NCI-H2029 treated with DMSO at 0.1 percent for 48 hours (cell line): Measurements from ENCODE around the gene SLC39A10.
"Not testable (repeated sequence)": the region's sequence is repeated elsewhere in the genome, so short reads cannot be mapped to it uniquely, and the experiment has no call there.

ENCODE experiments used
- DNase-seq: peaks from one replicate; lab custom pipeline; 2025; lab: John Stamatoyannopoulos, UW

The SLC39A10 gene

GRCh38 chr2:195656859-195657633 lies at the start of gene SLC39A10:
SLC39A10 (plus strand) TSS chr2:195657226; CDS start chr2:195680043, 22,817 bp downstream.
- DNase-seq = peak; percentile 95

DNA sequence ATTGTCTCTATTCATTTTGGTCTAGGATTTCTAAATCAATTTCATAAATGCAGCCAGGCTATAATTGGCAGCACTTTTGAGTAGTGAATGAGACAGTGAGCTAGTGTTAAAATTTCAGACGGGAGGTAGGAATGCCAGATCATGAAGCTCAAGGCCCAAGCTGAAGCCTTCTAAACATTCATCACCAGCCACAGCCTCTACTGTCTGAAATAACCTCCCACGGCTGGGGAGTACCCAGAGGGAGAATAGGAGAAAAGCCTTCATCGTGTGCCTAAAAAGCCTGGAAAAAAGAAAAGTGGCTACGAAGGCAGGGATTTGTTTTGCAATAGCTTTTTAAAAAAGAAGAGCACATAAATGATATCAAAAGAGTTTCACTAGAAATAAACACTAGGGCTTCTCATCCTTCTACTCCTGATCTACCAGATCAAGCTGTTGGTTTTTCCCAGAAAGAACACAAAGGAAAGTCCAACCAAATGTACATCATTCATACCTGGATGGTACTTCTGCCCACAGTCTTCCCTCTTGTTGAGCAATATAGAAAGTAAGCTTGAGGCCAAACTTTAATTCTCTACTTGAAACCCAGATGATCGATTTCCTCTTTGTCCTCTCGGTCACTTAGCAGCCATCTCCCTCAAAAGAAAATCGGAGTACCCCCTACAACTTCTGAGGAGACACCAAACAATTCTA lies 48.1 kb upstream of the SLC39A10 start:
- no peak for DNase-seq

DNA sequence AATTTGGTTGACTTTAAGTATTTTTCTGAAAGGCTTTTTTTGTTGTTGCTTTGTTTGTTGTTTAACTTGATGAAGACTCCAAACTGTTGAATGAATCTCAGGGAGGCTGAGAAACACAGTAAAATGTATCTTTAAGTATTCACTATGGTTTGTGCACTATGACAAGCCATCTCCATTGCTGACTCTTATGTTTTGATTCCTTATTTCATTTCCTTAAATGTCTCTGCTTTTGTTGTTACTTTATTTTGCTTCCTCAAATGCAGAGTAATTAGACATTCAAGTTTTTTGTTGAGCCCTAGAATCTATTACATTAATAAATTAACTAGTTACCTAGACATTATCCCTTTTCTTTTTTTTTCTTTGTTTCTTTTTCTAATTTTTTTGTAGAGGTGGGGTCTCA lies 46.3 kb upstream of the SLC39A10 start:
- no peak for DNase-seq

DNA sequence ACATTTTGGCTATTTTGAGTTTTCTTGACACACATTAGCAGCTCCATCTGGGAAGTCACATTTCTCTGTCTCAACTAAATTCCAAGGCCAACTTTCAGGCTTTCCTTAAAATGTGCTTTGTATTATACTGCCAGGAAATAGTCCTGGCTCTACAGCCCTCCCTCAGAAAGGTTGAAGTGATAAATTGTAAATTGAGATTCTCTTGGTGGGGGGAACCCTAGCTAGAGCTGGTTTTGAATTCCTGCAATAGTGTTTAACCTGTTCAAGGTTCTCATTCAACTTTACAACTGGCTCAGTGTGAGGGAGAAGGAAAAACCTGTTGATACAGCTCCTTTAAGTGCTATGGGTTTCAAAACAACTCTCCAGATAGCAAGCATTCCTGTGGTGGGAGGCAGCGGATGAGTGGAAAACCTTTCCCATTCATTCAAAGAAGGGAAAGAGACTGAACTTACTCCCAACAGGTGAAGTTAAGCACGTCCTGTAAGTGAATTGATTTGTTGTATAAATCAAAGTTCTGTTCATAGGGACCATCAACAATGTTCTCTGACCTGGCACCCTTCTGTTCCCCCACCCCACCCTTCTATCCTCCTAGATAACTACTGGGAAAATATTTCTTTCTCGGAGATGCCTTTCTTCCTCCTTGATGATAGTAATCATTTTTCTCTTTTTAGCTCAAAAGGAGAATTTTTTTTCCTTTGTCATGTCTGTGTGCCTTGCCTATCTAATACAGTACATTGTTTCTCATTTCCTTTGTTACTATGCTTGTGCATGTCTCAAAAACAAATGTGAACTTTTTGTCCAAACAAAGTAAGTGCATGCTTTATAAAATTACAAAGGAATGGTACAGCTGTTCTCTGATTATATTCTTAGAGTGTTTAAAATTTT lies 44.2 kb upstream of the SLC39A10 start:
- DNase-seq = no peak

DNA sequence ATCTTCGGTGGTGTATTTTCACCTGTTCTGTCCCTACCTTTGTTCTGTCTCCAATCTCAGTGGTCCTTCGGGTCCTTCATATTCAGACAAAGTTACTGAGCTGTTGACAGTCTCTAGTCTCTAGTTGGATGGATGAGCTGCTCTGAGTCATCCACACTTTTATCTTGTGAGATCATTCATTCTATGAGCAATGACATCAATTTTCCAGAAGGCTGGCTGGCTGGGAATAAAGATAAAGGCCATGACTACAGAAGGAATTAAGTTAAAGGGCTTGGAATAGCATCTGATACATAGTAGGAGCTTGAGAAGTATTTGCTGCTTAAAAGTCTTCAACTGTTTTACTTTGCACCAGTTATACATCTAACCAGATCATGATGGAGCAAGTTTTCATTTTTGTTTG lies 43.1 kb upstream of the SLC39A10 start:
- no peak for DNase-seq

DNA sequence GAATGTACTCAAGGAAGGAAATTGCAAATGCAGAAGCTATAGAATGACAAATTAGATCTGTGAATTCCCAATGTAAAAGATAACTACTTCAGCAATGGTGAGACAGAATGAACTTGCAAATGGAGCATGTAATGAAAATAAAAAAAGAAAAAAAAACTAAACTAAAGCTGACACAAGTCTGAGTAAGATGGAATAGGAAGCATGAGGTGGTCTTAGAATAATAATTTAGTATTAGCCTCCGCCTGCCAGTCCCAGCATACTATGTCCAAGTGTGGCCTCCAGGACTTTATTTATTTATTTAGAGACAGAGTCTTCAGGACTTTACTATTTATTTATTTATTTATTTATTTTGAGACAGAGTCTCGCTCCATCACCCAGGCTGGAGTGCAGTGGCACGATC lies 37.4 kb upstream of the SLC39A10 start:
- DNase-seq = no peak

- DNase-seq = no peak
Measured at GRCh38 chr2:195620501-195620900, 36.5 kb upstream of the SLC39A10 start.

DNA sequence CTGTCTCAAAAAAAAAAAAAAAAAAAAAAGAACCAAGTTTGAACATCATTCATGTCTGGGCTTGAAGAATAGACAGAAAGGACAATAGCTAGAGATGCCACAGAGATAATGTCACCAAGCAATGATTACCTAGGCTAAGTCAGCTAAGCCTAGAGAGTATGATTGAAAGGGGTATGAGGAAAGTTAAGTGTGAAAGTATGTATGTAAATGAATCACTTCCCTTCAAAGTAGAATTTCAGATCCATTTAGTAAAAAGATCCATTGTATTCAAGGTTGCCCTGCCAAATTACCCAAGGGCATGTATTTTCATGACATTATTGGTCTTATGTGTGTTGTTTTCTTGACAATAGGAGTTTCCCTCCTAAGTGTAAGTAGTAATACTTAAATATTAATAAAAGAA lies 34.1 kb upstream of the SLC39A10 start:
- no peak for DNase-seq

DNA sequence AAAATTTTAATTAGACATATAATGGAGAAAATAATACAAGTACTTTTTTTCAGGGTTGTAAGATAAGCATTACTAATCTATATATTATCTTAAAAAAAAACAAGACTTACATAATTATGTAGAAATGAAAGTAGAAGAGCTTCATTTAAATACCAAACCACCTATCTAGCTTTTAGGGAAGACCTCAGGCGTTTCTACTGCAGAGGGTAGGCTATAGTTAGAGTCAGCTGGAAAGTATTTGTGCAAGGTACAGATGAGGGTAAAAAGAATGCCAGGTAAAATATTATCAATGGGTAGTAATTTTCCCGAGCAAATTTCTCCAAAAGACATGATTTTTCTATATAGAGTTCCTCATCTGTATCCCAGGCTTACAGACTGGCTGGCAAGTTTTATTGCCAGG lies 30.5 kb upstream of the SLC39A10 start:
- DNase-seq = no peak

GRCh38 chr2:195628666-195629065 lies 28.4 kb upstream of the SLC39A10 start:
- no peak for DNase-seq

- no peak for DNase-seq
Measured at GRCh38 chr2:195632856-195633572, 24.0 kb upstream of the SLC39A10 start.

DNA sequence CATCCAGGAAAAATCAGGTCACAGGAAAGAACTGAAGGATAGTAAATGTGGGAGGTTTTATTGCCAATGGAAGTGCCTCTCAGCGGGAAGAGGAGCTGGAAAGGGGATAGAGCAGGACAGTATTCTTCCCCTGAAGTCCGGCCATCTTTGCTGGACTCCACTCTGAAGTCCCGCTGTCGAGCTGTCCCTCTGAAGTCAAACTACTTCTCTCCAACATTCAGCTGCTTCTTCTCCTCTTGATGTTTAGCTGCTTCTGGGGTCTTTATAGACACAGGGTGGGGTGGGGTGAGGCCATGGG lies 23.5 kb upstream of the SLC39A10 start:
- DNase-seq = no peak

- no peak for DNase-seq
Measured at GRCh38 chr2:195633974-195634373, 23.1 kb upstream of the SLC39A10 start.

DNA sequence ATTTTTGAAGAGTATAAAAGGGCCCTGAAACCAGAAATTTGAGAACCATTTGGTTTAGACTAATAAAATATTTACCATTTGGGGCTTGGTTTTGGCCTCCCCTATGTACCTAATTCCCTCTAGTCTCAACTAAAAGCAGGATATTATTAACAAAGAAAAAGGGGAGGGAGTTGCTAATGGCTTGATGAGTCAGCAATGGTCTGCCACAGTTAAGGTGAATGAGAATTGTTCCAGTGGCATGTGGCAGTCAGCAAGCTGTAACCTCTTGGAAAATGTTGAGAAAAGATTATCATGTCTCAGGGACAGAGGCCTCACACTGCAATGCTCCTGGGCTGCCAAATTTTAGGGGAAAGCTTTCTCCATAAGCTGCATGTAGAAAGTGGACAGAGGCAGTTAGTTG lies 20.1 kb upstream of the SLC39A10 start:
- no peak for DNase-seq

DNA sequence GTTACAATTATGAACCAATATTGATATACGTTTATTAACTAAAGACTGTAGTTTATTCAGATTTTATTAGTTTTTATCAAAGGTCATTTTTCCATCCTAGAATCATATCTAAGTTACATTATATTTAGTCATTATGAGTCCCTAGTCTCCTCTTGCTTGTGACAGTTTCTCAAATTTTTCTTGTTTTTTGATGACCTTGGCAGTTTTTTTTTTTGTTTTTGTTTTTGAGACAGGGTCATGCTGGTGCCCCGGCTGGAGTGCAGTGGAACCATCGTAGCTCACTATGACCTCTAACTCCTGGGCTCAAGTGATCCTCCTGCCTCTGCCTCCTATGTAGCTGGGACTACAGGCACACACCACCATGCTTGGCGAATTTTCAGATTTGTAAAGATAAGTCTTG lies 18.3 kb upstream of the SLC39A10 start:
- DNase-seq = no peak

- no peak for DNase-seq
Measured at GRCh38 chr2:195639238-195639858, 17.7 kb upstream of the SLC39A10 start.

- no peak for DNase-seq
Measured at GRCh38 chr2:195639959-195640358, 17.1 kb upstream of the SLC39A10 start.

DNA sequence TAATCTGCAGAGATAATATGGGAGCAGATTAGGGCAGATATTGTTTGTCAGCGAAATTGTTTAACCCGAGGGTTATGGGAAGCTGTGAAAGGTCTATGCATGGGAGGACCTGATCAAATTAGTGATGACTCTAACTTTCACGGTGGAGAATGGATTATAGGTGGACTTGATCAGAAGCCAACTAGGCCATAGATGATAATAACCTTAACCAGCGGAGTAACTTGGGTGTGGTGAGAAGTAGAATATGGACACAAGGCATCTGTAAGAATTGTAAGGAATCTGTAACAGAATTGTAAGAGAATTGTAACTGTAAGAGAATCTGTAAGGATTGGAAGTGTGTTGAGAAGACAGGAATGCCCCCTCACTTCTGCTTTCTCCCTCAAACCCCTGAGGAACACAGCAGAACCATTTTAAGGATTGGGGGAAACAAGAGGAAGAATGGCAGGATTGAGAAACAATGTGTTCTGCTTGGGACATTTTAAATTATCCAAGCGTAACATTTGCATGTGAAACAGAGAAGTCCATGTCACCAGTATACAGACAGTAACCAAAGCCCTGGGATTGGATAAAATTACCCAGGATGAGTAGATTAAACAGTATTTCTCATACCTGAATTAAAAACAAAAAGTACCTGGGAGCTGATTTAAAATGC lies 14.9 kb upstream of the SLC39A10 start:
- DNase-seq = no peak

GRCh38 chr2:195642679-195643068 lies 14.4 kb upstream of the SLC39A10 start:
- no peak for DNase-seq

DNA sequence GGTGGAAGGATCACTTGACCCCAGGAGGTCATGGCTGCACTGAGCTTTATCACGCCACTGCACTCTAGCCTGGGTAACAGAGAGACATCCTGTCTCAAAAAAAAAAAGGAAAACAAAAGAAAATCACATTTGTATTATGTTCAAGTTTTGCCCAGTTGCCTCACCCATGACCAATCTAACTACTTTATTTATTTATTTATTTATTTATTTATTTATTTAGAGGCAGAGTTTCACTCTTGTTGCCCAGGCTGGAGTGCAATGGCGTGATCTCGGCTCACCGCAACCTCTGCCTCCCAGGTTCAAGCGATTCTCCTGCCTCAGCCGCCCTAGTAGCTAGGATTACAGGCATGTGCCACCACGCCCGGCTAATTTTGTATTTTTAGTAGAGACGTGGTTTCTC lies 12.3 kb upstream of the SLC39A10 start:
- DNase-seq = not testable (repeated sequence)

GRCh38 chr2:195645413-195645812 lies 11.6 kb upstream of the SLC39A10 start:
- no peak for DNase-seq
